IMR-90 (cell line): Measurements from ENCODE around the gene C11orf54. TPM values are rescaled to one million over a fixed set of nuclear protein-coding genes. Genes with fewer than 3 reads are reported as not detected.

Source experiments
- ATAC-seq: fragments of 200-7000 bp; cut with Tn5 transposase; 2 replicates; pipeline ENCODE4 v1.9.1; 2020; ENCODE audit warnings: low read depth, mild to moderate bottlenecking, moderate library complexity
- BruUV-seq: library from RNA; stranded (reverse); fragments of 400-500 nt; replicated peaks from 2 replicates; lab custom pipeline; 2021; lab: Mats Ljungman, UMichigan
- CTCF ChIA-PET: fragments of 300-600 bp; formaldehyde crosslinking; extraction: SDS; loops from one replicate; lab custom pipeline; 2021; ENCODE audit warnings: antibody characterized with exemption; lab: Yijun Ruan, JAX
- POLR2A ChIA-PET: fragments of 300-600 bp; sonication (Branson Sonifier 250); formaldehyde crosslinking; loops from one replicate; lab custom pipeline; 2022; ENCODE audit warnings: antibody characterized with exemption; ENCODE audit not compliant: unreplicated experiment; lab: Charles Lee
- DNase-seq: peaks from one replicate; pipeline ENCODE4 v3.0.0; 2013
- H2AFZ ChIP-seq: replicated peaks from 2 replicates; pipeline ENCODE3; 2013; ENCODE audit warnings: low read length, mild to moderate bottlenecking; ENCODE audit not compliant: poor library complexity
- H2AK5ac ChIP-seq: 2 replicates; pipeline ENCODE4 v1.6.1; 2013; ENCODE audit warnings: low read depth, low read length, inconsistent platforms
- H2AK9ac ChIP-seq: replicated peaks from 2 replicates; pipeline ENCODE3; 2013; ENCODE audit warnings: mild to moderate bottlenecking, low read depth, low read length, moderate library complexity; ENCODE audit not compliant: poor library complexity
- H2BK120ac ChIP-seq: 2 replicates; pipeline ENCODE4 v1.6.1; 2013; ENCODE audit warnings: low read depth, low read length, inconsistent platforms
- H2BK15ac ChIP-seq: 3 replicates; pipeline ENCODE4 v1.6.1; 2013; ENCODE audit warnings: low read depth, low read length, inconsistent platforms
- H2BK20ac ChIP-seq: 2 replicates; pipeline ENCODE4 v1.6.1; 2013; ENCODE audit warnings: low read depth, mild to moderate bottlenecking, inconsistent platforms, low read length, moderate library complexity
- H2BK5ac ChIP-seq: 2 replicates; pipeline ENCODE4 v1.6.1; 2013; ENCODE audit warnings: mild to moderate bottlenecking, low read depth, low read length, inconsistent platforms; ENCODE audit not compliant: poor library complexity, severe bottlenecking
- H3K14ac ChIP-seq: replicated peaks from 2 replicates; pipeline ENCODE4 v1.6.1; 2013; ENCODE audit warnings: low read depth, low read length, inconsistent platforms
- H3K18ac ChIP-seq: 2 replicates; pipeline ENCODE4 v1.6.1; 2013; ENCODE audit warnings: low read depth, low read length, control low read depth
- H3K23ac ChIP-seq: 2 replicates; pipeline ENCODE4 v1.6.1; 2013; ENCODE audit warnings: low read depth, low read length, inconsistent platforms
- H3K27ac ChIP-seq: 2 replicates; pipeline ENCODE4 v1.5.1; 2013; ENCODE audit warnings: mild to moderate bottlenecking, control low read depth, low read length; ENCODE audit not compliant: insufficient read depth
- H3K27me3 ChIP-seq: 2 replicates; pipeline ENCODE4 v1.6.1; 2013; ENCODE audit warnings: low read length; ENCODE audit not compliant: control insufficient read depth, insufficient read depth
- H3K36me3 ChIP-seq: 2 replicates; pipeline ENCODE4 v1.6.1; 2013; ENCODE audit warnings: low read length, mixed read lengths; ENCODE audit not compliant: control insufficient read depth, insufficient read depth
- H3K4ac ChIP-seq: 2 replicates; pipeline ENCODE4 v1.6.1; 2013; ENCODE audit warnings: low read depth, low read length, inconsistent platforms
- H3K4me1 ChIP-seq: 2 replicates; pipeline ENCODE4 v1.6.1; 2013; ENCODE audit warnings: low read length, mixed read lengths; ENCODE audit not compliant: control insufficient read depth, insufficient read depth
- H3K4me2 ChIP-seq: 2 replicates; pipeline ENCODE4 v1.6.1; 2013; ENCODE audit warnings: low read depth, mild to moderate bottlenecking, control low read depth, low read length, moderate library complexity
- H3K4me3 ChIP-seq: 2 replicates; pipeline ENCODE4 v1.5.1; 2013; ENCODE audit warnings: low read depth, mild to moderate bottlenecking, control low read depth, low read length, moderate library complexity; ENCODE audit not compliant: insufficient read depth
- H3K56ac ChIP-seq: 2 replicates; pipeline ENCODE4 v1.6.1; 2013; ENCODE audit warnings: low read length, inconsistent platforms; ENCODE audit not compliant: insufficient read depth; ENCODE audit errors: extremely low read depth
- H3K79me1 ChIP-seq, 2 experiments: 2 replicates each; pipeline ENCODE4 v1.6.1; 2013; ENCODE audit warnings: low read length in 2 of 2, inconsistent platforms in 1 of 2, low read depth in 1 of 2
- H3K9ac ChIP-seq: 2 replicates; pipeline ENCODE4 v1.6.1; 2013; ENCODE audit warnings: low read depth, low read length, control low read depth
- H3K9me1 ChIP-seq: 2 replicates; pipeline ENCODE4 v1.6.1; 2013; ENCODE audit warnings: low read length, inconsistent platforms; ENCODE audit not compliant: insufficient read depth
- H3K9me3 ChIP-seq: 2 replicates; pipeline ENCODE4 v1.6.1; 2013; ENCODE audit warnings: low read length; ENCODE audit not compliant: control insufficient read depth, insufficient read depth
- H4K20me1 ChIP-seq: 2 replicates; pipeline ENCODE4 v1.6.1; 2013; ENCODE audit warnings: low read length, inconsistent platforms; ENCODE audit not compliant: insufficient read depth
- H4K5ac ChIP-seq: 2 replicates; pipeline ENCODE4 v1.6.1; 2013; ENCODE audit warnings: mild to moderate bottlenecking, low read depth, low read length, control low read depth
- H4K8ac ChIP-seq, 2 experiments: 2 replicates each; pipeline ENCODE4 v1.6.1; 2013; ENCODE audit warnings: low read depth in 2 of 2, low read length in 2 of 2, control low read depth in 1 of 2, inconsistent platforms in 1 of 2
- H4K91ac ChIP-seq: 2 replicates; pipeline ENCODE4 v1.6.1; 2013; ENCODE audit warnings: low read depth, low read length, inconsistent platforms; ENCODE audit not compliant: insufficient read depth
- BHLHE40 ChIP-seq: fragments of 150-350 bp; IDR thresholded peaks from 2 replicates; pipeline ENCODE4 v1.6.1; 2016; ENCODE audit warnings: mild to moderate bottlenecking, low read depth, low read length
- CEBPB ChIP-seq: IDR thresholded peaks from 2 replicates; pipeline ENCODE4 v1.6.1; 2012; ENCODE audit warnings: low read depth, low read length, improper control_type of control experiment
- CHD1 ChIP-seq: IDR thresholded peaks from 2 replicates; pipeline ENCODE4 v1.6.1; 2012; ENCODE audit warnings: low read depth, low read length, improper control_type of control experiment
- CTCF ChIP-seq: conservative IDR thresholded peaks from 2 replicates; pipeline ENCODE4 v1.5.1; 2012; ENCODE audit warnings: mild to moderate bottlenecking, low read depth, low read length, improper control_type of control experiment
- ELK1 ChIP-seq: fragments of 150-350 bp; IDR thresholded peaks from 2 replicates; pipeline ENCODE4 v1.6.1; 2016; ENCODE audit warnings: low read depth, mild to moderate bottlenecking, low read length, moderate library complexity, borderline replicate concordance
- FOS ChIP-seq: fragments of 150-350 bp; IDR thresholded peaks from 2 replicates; pipeline ENCODE4 v1.6.1; 2016; ENCODE audit warnings: low read depth, low read length
- MAFK ChIP-seq: IDR thresholded peaks from 2 replicates; pipeline ENCODE4 v1.6.1; 2012; ENCODE audit warnings: low read depth, low read length, improper control_type of control experiment
- MAZ ChIP-seq: IDR thresholded peaks from 2 replicates; pipeline ENCODE4 v1.6.1; 2012; ENCODE audit warnings: low read depth, mild to moderate bottlenecking, low read length, improper control_type of control experiment, moderate library complexity, borderline replicate concordance
- MXI1 ChIP-seq: IDR thresholded peaks from 2 replicates; pipeline ENCODE4 v1.6.1; 2012; ENCODE audit warnings: low read depth, mild to moderate bottlenecking, low read length, moderate library complexity, borderline replicate concordance
- NFE2L2 ChIP-seq: fragments of 150-350 bp; IDR thresholded peaks from 2 replicates; pipeline ENCODE4 v1.6.1; 2016; ENCODE audit warnings: low read depth, mild to moderate bottlenecking, low read length
- POLR2A ChIP-seq: IDR thresholded peaks from 2 replicates; pipeline ENCODE4 v1.6.1; 2012; ENCODE audit warnings: mild to moderate bottlenecking, low read depth, low read length
- RAD21 ChIP-seq: IDR thresholded peaks from 2 replicates; pipeline ENCODE4 v1.6.1; 2012; ENCODE audit warnings: low read length, improper control_type of control experiment
- RCOR1 ChIP-seq: IDR thresholded peaks from 2 replicates; pipeline ENCODE4 v1.6.1; 2012; ENCODE audit warnings: mild to moderate bottlenecking, low read length, improper control_type of control experiment; ENCODE audit not compliant: insufficient replicate concordance
- RFX5 ChIP-seq: IDR thresholded peaks from 2 replicates; pipeline ENCODE4 v1.8.0; 2012; ENCODE audit warnings: low read depth, mild to moderate bottlenecking, low read length, moderate library complexity
- SMC3 ChIP-seq: fragments of 150-350 bp; IDR thresholded peaks from 2 replicates; pipeline ENCODE4 v1.6.1; 2016; ENCODE audit warnings: low read depth, mild to moderate bottlenecking, antibody characterized with exemption, low read length, moderate library complexity
- USF2 ChIP-seq: fragments of 150-350 bp; IDR thresholded peaks from 2 replicates; pipeline ENCODE4 v1.6.1; 2017; ENCODE audit warnings: mild to moderate bottlenecking, antibody characterized with exemption, low read length, low read depth
- WGBS, 2 experiments: methylation state at CpG; one replicate each; pipeline versions ENCODE4 v1.1.5 to v1.1.7; 2013; ENCODE audit warnings: missing lambda C conversion rate in 2 of 2; ENCODE audit not compliant: insufficient read length in 1 of 2; ENCODE audit errors: extremely low coverage in 2 of 2; 5-methylcytosine and 5-hydroxymethylcytosine counted together
- dilution Hi-C: fragments of 300-500 bp; cut with HindIII; formaldehyde crosslinking; loops from one replicate; pipeline ENCODE4 v1.14.3; 2018; ENCODE audit warnings: low sequenced_read_pairs; ENCODE audit not compliant: unreplicated experiment
- in situ Hi-C: fragments of 300-500 bp; cut with MboI; formaldehyde crosslinking; loops from 3 replicates; pipeline ENCODE4 v1.14.3; 2019; ENCODE audit warnings: low sequenced_read_pairs, inconsistent platforms, mixed read lengths
- intact Hi-C: fragments of 100-400 bp; cut with micrococcal nuclease; formaldehyde crosslinking; loops from 2 replicates; pipeline ENCODE4 v1.10.0; 2022
- polyA plus RNA-seq, 3 experiments: library from polyadenylated mRNA; depleted of rRNA; stranded (reverse); fragments of >200 nt; gene quantifications; 2 replicates each; pipeline ENCODE4 v1.2.3, GENCODE V29; 2012; ENCODE audit warnings: low replicate concordance in 1 of 3
- total RNA-seq: library from RNA; depleted of rRNA; stranded (reverse); fragments of >200 nt; gene quantifications from 2 replicates; pipeline ENCODE4 v1.2.3, GENCODE V29; 2012

Gene C11orf54
- total and polyA plus RNA-seq, 2 of the 4 experiments (the other 2 are of a cell fraction) = 13.7 to 16.0 TPM

GRCh38 chr11:93728792-93729128 is 12.7 kb upstream of the C11orf54 start:
- Histone ChIP-seq H2BK20ac (no peak overlapping the region), H3K4me1 (peaks cover 9% of the 10 kb centered on the region), H3K27ac (no peak overlapping the region), H2AK9ac (no peak overlapping the region), H3K9ac (no peak overlapping the region), H2BK120ac (no peak overlapping the region), H4K20me1 (peaks cover 47% of the 10 kb centered on the region), H3K4ac (no peak overlapping the region), H3K4me3 (no peak overlapping the region), H3K27me3 (no peaks in the 10 kb centered on the region), H3K4me2 (no peak overlapping the region), H3K56ac (no peak overlapping the region), H4K91ac (no peak overlapping the region), H3K9me3 (no peaks in the 10 kb centered on the region), H3K14ac (no peak overlapping the region), H2BK15ac (no peak overlapping the region), H3K9me1 (no peaks in the 10 kb centered on the region; the same call in 1 of the 2 replicates), H3K18ac (no peak overlapping the region), H3K36me3 (peaks cover 29% of the 10 kb centered on the region), H4K8ac (no peak overlapping the region), H3K79me1 (peaks cover 7 to 22% of the 10 kb centered on the region in 2 experiments; a peak in 2 of 4 replicates), H3K23ac (no peak overlapping the region), H4K5ac (no peak overlapping the region), H2AFZ (no peak overlapping the region), H2AK5ac (no peak overlapping the region), H2BK5ac (no peak overlapping the region)
- CTCF ChIA-PET = no interaction called here
- intact Hi-C loops = no loop called here
- dilution Hi-C loops = no loop called here
- WGBS, 2 experiments = no CpG with 5 or more reads among the region's 2 CpGs
- in situ Hi-C loops = no loop called here
- ATAC-seq = no peak
- no peak for TF ChIP-seq RAD21
- TF ChIP-seq MAFK = no peak
- TF ChIP-seq POLR2A = no peak
- TF ChIP-seq SMC3 = no peak
- TF ChIP-seq CTCF = no peak
- no peak for TF ChIP-seq CEBPB
- TF ChIP-seq NFE2L2 = no peak
- TF ChIP-seq MAZ = no peak
- no peak for TF ChIP-seq MXI1
- TF ChIP-seq ELK1 = no peak
- TF ChIP-seq FOS = no peak
- no peak for TF ChIP-seq BHLHE40
- TF ChIP-seq CHD1 = no peak
- TF ChIP-seq RFX5 = no peak
- no peak for TF ChIP-seq RCOR1
- TF ChIP-seq USF2 = no peak
- no TSS peak for BruUV-seq
- DNase-seq = no peak
- POLR2A ChIA-PET = interaction anchor here (1.0 kb wide), 1 partner anchor 13 kb away, joined by 3 read pairs; the partner anchor contains the start of genes C11orf54 and TAF1D
